ENCODE measurements around the gene PRCP.

The PRCP gene

GRCh38 chr11:82794490-82794889 is 105.7 kb downstream of the PRCP start:
- Histone ChIP-seq H3K36me3 (ENCODE audit: control insufficient read depth in 1 of 2, insufficient read depth in 2 of 2, low read length in 2 of 2) (no peaks in the 10 kb centered on the region), H3K23ac (ENCODE audit: low read length) (no peak overlapping the region), H2AFZ (ENCODE audit: insufficient read depth, low read length, poor library complexity) (no peak overlapping the region), H3K4me1 (ENCODE audit: control insufficient read depth in 1 of 2, insufficient read depth in 2 of 2, low read length in 2 of 2) (no peaks in the 10 kb centered on the region), H3K27me3 (ENCODE audit: insufficient read depth, low read length) (no peaks in the 10 kb centered on the region), H3K4ac (ENCODE audit: low read depth, low read length) (no peak overlapping the region), H4K12ac (ENCODE audit: low read depth, low read length) (no peak overlapping the region), H3K79me1 (ENCODE audit: low read length) (no peaks in the 10 kb centered on the region), H3K4me2 (ENCODE audit: low read length) (no peak overlapping the region), H2BK5ac (ENCODE audit: low read depth, low read length, poor library complexity) (no peak overlapping the region), H3K4me3 (ENCODE audit: low read depth, low read length) (no peak overlapping the region), H4K91ac (ENCODE audit: low read depth, low read length) (no peak overlapping the region), H3K9ac (ENCODE audit: low read length) (no peak overlapping the region), H3K18ac (ENCODE audit: low read length) (no peak overlapping the region), H2BK12ac (ENCODE audit: low read length) (no peak overlapping the region), H2AK5ac (ENCODE audit: low read length) (no peak overlapping the region), H3K27ac (ENCODE audit: low read depth, low read length) (no peak overlapping the region), H3K9me3 (ENCODE audit: insufficient read depth, low read depth, low read length) (no peaks in the 10 kb centered on the region), H3K79me2 (ENCODE audit: control insufficient read depth, insufficient read depth, low read length, poor library complexity) (no peaks in the 10 kb centered on the region), H4K8ac (ENCODE audit: low read depth, low read length) (no peak overlapping the region), H2BK120ac (ENCODE audit: insufficient read depth, low read length, poor library complexity) (no peak overlapping the region), H3K14ac (ENCODE audit: low read length) (no peak overlapping the region)
- no CpG with 5 or more reads among the region's 3 CpGs for WGBS (ENCODE audit: extremely low coverage, insufficient coverage, insufficient read length)
- DNase-seq = no peak

GRCh38 chr11:82792822-82793569 is 107.2 kb downstream of the PRCP start:
- no peaks in the 10 kb centered on the region for H3K4me1 ChIP-seq (ENCODE audit: control insufficient read depth in 1 of 2, insufficient read depth in 2 of 2, low read length in 2 of 2)
- WGBS (ENCODE audit: extremely low coverage, insufficient coverage, insufficient read length) = no CpG with 5 or more reads among the region's 6 CpGs
- no peak overlapping the region for H3K27ac ChIP-seq (ENCODE audit: low read depth, low read length)
- H3K9me3 ChIP-seq (ENCODE audit: insufficient read depth, low read depth, low read length) = no peaks in the 10 kb centered on the region
- H3K23ac ChIP-seq (ENCODE audit: low read length) = no peak overlapping the region
- DNase-seq = no peak
- H3K79me2 ChIP-seq (ENCODE audit: control insufficient read depth, insufficient read depth, low read length, poor library complexity) = no peaks in the 10 kb centered on the region
- H3K4ac ChIP-seq (ENCODE audit: low read depth, low read length) = no peak overlapping the region
- no peak overlapping the region for H3K4me3 ChIP-seq (ENCODE audit: low read depth, low read length)
- H3K18ac ChIP-seq (ENCODE audit: low read length) = no peak overlapping the region
- H2BK120ac ChIP-seq (ENCODE audit: insufficient read depth, low read length, poor library complexity) = no peak overlapping the region
- no peak overlapping the region for H3K9ac ChIP-seq (ENCODE audit: low read length)
- H4K91ac ChIP-seq (ENCODE audit: low read depth, low read length) = no peak overlapping the region
- no peak overlapping the region for H3K4me2 ChIP-seq (ENCODE audit: low read length)
- no peak overlapping the region for H2BK12ac ChIP-seq (ENCODE audit: low read length)
- H3K27me3 ChIP-seq (ENCODE audit: insufficient read depth, low read length) = no peaks in the 10 kb centered on the region
- no peak overlapping the region for H4K8ac ChIP-seq (ENCODE audit: low read depth, low read length)
- H2AK5ac ChIP-seq (ENCODE audit: low read length) = no peak overlapping the region
- no peaks in the 10 kb centered on the region for H3K36me3 ChIP-seq (ENCODE audit: control insufficient read depth in 1 of 2, insufficient read depth in 2 of 2, low read length in 2 of 2)
- H2BK5ac ChIP-seq (ENCODE audit: low read depth, low read length, poor library complexity) = no peak overlapping the region
- H3K79me1 ChIP-seq (ENCODE audit: low read length) = no peaks in the 10 kb centered on the region
- no peak overlapping the region for H2AFZ ChIP-seq (ENCODE audit: insufficient read depth, low read length, poor library complexity)
- no peak overlapping the region for H4K12ac ChIP-seq (ENCODE audit: low read depth, low read length)
- H3K14ac ChIP-seq (ENCODE audit: low read length) = no peak overlapping the region

GRCh38 chr11:82792319-82792718 is 107.9 kb downstream of the PRCP start:
- no peak overlapping the region for H2AFZ ChIP-seq (ENCODE audit: insufficient read depth, low read length, poor library complexity)
- no peak overlapping the region for H2AK5ac ChIP-seq (ENCODE audit: low read length)
- no peaks in the 10 kb centered on the region for H3K4me1 ChIP-seq (ENCODE audit: control insufficient read depth in 1 of 2, insufficient read depth in 2 of 2, low read length in 2 of 2)
- no peak overlapping the region for H4K12ac ChIP-seq (ENCODE audit: low read depth, low read length)
- peak; percentile 24 to 67 for DNase-seq
- no peak overlapping the region for H3K14ac ChIP-seq (ENCODE audit: low read length)
- H2BK5ac ChIP-seq (ENCODE audit: low read depth, low read length, poor library complexity) = no peak overlapping the region
- H4K91ac ChIP-seq (ENCODE audit: low read depth, low read length) = no peak overlapping the region
- no peak overlapping the region for H3K23ac ChIP-seq (ENCODE audit: low read length)
- no peak overlapping the region for H2BK120ac ChIP-seq (ENCODE audit: insufficient read depth, low read length, poor library complexity)
- H3K79me2 ChIP-seq (ENCODE audit: control insufficient read depth, insufficient read depth, low read length, poor library complexity) = no peaks in the 10 kb centered on the region
- H3K9me3 ChIP-seq (ENCODE audit: insufficient read depth, low read depth, low read length) = no peaks in the 10 kb centered on the region
- no peaks in the 10 kb centered on the region for H3K36me3 ChIP-seq (ENCODE audit: control insufficient read depth in 1 of 2, insufficient read depth in 2 of 2, low read length in 2 of 2)
- no peak overlapping the region for H3K18ac ChIP-seq (ENCODE audit: low read length)
- H3K9ac ChIP-seq (ENCODE audit: low read length) = no peak overlapping the region
- H4K8ac ChIP-seq (ENCODE audit: low read depth, low read length) = no peak overlapping the region
- no peak overlapping the region for H3K4me3 ChIP-seq (ENCODE audit: low read depth, low read length)
- no CpG with 5 or more reads among the region's 5 CpGs for WGBS (ENCODE audit: extremely low coverage, insufficient coverage, insufficient read length)
- no peak overlapping the region for H3K27ac ChIP-seq (ENCODE audit: low read depth, low read length)
- H3K79me1 ChIP-seq (ENCODE audit: low read length) = no peaks in the 10 kb centered on the region
- H3K4ac ChIP-seq (ENCODE audit: low read depth, low read length) = no peak overlapping the region
- no peaks in the 10 kb centered on the region for H3K27me3 ChIP-seq (ENCODE audit: insufficient read depth, low read length)
- H3K4me2 ChIP-seq (ENCODE audit: low read length) = no peak overlapping the region
- no peak overlapping the region for H2BK12ac ChIP-seq (ENCODE audit: low read length)

- DNase-seq = peak; percentile 38 to 60
- Histone ChIP-seq H3K9me3 (ENCODE audit: insufficient read depth, low read depth, low read length) (no peaks in the 10 kb centered on the region), H3K14ac (ENCODE audit: low read length) (no peak overlapping the region), H3K9ac (ENCODE audit: low read length) (no peak overlapping the region), H3K4me2 (ENCODE audit: low read length) (no peak overlapping the region), H3K23ac (ENCODE audit: low read length) (no peak overlapping the region), H3K4me1 (ENCODE audit: control insufficient read depth in 1 of 2, insufficient read depth in 2 of 2, low read length in 2 of 2) (no peaks in the 10 kb centered on the region), H3K79me1 (ENCODE audit: low read length) (no peaks in the 10 kb centered on the region), H3K18ac (ENCODE audit: low read length) (no peak overlapping the region), H4K91ac (ENCODE audit: low read depth, low read length) (no peak overlapping the region), H3K36me3 (ENCODE audit: control insufficient read depth in 1 of 2, insufficient read depth in 2 of 2, low read length in 2 of 2) (no peaks in the 10 kb centered on the region), H2BK5ac (ENCODE audit: low read depth, low read length, poor library complexity) (no peak overlapping the region), H3K27ac (ENCODE audit: low read depth, low read length) (no peak overlapping the region), H2AK5ac (ENCODE audit: low read length) (no peak overlapping the region), H4K8ac (ENCODE audit: low read depth, low read length) (no peak overlapping the region), H4K12ac (ENCODE audit: low read depth, low read length) (no peak overlapping the region), H3K4me3 (ENCODE audit: low read depth, low read length) (no peak overlapping the region), H3K4ac (ENCODE audit: low read depth, low read length) (no peak overlapping the region), H3K27me3 (ENCODE audit: insufficient read depth, low read length) (no peaks in the 10 kb centered on the region), H2BK120ac (ENCODE audit: insufficient read depth, low read length, poor library complexity) (no peak overlapping the region), H2AFZ (ENCODE audit: insufficient read depth, low read length, poor library complexity) (no peak overlapping the region), H3K79me2 (ENCODE audit: control insufficient read depth, insufficient read depth, low read length, poor library complexity) (no peaks in the 10 kb centered on the region), H2BK12ac (ENCODE audit: low read length) (no peak overlapping the region)
- WGBS (ENCODE audit: extremely low coverage, insufficient coverage, insufficient read length) = no CpG with 5 or more reads among the region's 4 CpGs
Measured at GRCh38 chr11:82791779-82792178, 108.5 kb downstream of the PRCP start.

Measured in trophoblast cell (in vitro differentiated cells and primary cell).